Cardiac fibroblast (primary cell): ENCODE results near the gene LGALS7.
"Not testable (repeated sequence)": the region's sequence is repeated elsewhere in the genome, so short reads cannot be mapped to it uniquely, and the experiment has no call there.

Experiments used
- DNase-seq, 2 donors: peaks; one replicate each; pipeline versions ENCODE4 v3.0.0 to v3.0.0-alpha.2; 2010; ENCODE audit warnings: low read depth in 2 of 2
- H3K4me3 ChIP-seq, 2 donors: replicated peaks in 1 of 2; 1 replicate in 1 of 2; 2 replicates in 1 of 2; pipeline ENCODE4 v1.5.1; 2011; ENCODE audit warnings: low read depth in 2 of 2, low read length in 2 of 2, mild to moderate bottlenecking in 2 of 2, moderate library complexity in 1 of 2
- TF ChIP-seq, protein P1 (sequence below): IDR thresholded peaks from one replicate; pipeline ENCODE4 v1.5.1; 2011; ENCODE audit warnings: low read depth, mild to moderate bottlenecking, low read length, inconsistent platforms

LGALS7 gene

DNA sequence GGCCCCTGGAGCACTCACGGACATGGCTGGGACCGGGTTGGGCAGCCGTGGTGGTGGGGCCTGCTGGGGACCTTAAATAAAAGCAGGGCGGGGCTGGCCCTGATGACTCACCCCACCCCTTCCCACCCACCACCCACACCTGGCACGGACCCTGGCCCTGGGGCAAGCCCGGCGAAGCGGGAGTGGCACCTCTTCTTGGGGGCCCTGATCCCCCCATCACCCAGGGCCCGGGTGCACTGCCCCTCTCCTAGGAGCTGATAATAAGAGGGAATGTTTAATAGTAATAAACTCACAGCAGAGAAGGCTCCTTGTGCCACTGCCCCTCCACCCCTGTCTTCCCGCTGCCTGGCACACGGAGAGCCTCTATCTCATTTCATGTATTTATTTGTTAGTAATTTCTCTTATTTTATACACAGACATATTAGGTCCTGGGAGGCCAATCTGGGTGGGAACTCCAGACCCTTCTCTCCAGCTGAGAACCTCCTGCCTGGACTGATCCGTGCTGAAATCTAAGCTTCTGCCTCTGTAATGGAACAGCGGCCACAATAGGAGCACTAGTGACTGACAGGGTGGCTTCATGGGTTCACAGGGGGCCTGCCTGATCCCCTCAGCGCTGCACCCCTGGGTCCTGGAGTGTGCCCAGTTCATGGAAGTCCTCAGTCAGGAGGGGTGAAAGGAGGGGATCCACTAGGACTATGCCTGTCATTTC, at the start of gene LGALS7:
Gene LGALS7 (minus strand): TSS at position 49 of the 709 bp plus-strand sequence. CDS start 25 bp downstream, at position 24.
- no peak within 1 kb of the TSS for H3K4me3 ChIP-seq
- TF ChIP-seq, protein P1, sequence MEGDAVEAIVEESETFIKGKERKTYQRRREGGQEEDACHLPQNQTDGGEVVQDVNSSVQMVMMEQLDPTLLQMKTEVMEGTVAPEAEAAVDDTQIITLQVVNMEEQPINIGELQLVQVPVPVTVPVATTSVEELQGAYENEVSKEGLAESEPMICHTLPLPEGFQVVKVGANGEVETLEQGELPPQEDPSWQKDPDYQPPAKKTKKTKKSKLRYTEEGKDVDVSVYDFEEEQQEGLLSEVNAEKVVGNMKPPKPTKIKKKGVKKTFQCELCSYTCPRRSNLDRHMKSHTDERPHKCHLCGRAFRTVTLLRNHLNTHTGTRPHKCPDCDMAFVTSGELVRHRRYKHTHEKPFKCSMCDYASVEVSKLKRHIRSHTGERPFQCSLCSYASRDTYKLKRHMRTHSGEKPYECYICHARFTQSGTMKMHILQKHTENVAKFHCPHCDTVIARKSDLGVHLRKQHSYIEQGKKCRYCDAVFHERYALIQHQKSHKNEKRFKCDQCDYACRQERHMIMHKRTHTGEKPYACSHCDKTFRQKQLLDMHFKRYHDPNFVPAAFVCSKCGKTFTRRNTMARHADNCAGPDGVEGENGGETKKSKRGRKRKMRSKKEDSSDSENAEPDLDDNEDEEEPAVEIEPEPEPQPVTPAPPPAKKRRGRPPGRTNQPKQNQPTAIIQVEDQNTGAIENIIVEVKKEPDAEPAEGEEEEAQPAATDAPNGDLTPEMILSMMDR, result no peak
- DNase-seq, result no peak

DNA sequence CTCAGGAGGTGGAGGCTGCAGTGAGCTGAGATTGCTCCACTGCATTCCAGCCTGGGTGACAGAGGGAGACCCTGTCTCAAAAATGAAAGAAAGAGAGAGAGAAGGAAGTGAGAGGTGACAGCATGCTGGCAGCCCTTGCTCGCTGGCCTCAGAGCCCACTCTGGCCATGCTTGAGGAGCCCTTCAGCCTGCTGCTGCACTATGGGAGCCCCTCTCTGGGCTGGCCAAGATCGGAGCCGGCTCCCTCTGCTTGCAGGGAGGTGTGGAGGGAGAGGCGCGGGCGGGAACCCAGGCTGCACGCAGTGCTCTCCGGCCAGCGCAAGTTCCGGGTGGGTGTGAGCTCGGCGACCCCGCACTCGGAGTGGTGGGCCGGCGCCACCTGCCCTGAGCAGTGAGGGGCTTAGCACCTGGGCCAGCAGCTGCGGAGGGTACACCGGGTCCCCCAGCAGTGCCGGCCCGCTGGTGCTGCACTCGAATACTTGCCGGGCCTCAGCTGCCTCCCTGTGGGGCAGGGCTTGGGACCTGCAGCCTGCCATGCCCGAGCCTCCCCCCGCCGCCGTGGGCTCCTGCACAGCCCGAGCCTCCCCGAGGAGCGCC, 48.0 kb upstream of the LGALS7 start:
- DNase-seq, H3K4me3 ChIP-seq: not testable (repeated sequence)

DNA sequence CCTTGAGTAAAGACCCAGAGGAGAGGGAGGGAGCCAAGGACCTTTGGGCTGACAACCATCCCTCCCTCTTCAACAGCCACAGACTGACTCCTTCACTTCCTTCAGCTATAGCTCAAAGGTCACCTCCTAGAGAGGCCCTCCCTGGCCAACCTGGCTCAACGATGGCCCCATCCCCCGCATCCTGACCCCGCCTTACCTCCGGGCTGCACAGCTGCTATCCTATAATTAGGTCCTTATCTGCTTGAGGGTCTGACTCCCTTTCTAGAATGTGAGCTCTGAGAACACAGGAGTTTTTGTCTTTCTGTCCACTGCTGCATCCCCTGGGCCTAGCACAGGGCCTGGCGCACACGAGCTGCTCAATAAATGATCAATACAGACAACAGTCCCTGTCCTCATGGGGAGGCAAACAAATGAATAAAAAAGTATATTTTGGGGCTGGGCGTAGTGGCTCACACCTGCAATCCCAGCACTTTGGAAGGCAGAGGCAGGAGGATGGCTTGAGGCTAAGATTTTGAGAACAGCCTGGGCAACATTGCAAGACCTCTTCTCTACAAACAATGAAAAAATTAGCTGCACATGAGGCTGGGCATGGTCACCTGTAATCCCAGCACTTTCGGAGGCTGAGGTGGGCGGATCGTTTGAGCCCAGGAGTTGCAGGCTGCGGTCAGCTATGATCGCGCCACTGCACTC, 46.1 kb upstream of the LGALS7 start:
- H3K4me3 ChIP-seq, result no peak overlapping the region
- DNase-seq, result no peak

DNA sequence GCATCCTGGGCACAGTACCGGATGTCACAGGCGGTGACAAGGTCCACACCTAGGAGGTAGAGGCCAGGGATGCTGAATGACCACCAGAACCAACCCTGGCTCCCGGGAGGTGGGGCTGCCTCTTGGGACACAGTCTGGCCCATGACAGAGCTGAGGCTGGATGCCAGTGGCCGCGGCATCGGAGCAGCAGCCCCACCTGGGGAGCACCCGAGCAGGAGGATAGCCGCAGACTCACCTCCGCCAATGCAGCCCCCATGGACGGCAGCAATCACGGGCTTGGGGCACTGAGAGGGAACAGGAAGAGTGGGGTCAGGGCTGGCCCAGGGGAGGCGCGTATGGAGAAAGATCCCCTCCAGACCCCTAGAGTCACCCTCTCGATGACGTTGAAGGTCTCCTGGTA, 43.8 kb upstream of the LGALS7 start:
- TF ChIP-seq, protein P1, result no peak
- no peak for DNase-seq
- H3K4me3 ChIP-seq, result no peak overlapping the region

More for the DNA sequence above, 46.1 kb upstream of the LGALS7 start:
- TF ChIP-seq, protein P1, result no peak

DNA sequence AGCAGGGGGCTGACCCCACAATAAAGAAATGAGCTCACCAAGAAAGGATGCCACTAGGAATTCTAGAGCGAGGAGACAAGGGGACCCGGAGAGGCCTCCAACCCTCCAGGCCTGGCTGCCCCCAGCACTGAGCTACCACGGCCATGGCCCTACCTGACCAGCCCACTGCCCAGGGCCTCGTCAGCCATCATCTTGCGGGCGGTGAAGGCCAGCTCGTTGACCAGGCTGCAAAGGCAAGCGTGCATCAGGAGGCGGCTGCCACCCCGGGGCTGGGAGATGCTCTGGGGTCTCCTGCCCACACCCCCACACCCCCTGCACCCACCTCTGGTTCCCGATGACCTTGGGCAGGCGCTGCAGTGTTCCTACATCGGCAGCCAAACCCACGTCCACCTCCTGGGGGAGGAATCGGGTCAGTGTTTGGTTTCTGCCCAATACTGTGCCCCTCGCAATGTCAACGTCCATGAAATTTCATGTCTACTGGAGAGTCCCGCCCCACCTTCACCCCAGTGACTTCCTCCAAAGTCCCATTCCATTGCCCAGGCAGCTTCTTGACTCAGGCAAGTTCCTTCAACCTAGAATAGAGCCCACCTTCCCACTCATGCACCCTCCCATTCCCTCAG, 42.9 kb upstream of the LGALS7 start:
- DNase-seq, result no peak
- TF ChIP-seq, protein P1, result no peak
- no peak overlapping the region for H3K4me3 ChIP-seq

DNA sequence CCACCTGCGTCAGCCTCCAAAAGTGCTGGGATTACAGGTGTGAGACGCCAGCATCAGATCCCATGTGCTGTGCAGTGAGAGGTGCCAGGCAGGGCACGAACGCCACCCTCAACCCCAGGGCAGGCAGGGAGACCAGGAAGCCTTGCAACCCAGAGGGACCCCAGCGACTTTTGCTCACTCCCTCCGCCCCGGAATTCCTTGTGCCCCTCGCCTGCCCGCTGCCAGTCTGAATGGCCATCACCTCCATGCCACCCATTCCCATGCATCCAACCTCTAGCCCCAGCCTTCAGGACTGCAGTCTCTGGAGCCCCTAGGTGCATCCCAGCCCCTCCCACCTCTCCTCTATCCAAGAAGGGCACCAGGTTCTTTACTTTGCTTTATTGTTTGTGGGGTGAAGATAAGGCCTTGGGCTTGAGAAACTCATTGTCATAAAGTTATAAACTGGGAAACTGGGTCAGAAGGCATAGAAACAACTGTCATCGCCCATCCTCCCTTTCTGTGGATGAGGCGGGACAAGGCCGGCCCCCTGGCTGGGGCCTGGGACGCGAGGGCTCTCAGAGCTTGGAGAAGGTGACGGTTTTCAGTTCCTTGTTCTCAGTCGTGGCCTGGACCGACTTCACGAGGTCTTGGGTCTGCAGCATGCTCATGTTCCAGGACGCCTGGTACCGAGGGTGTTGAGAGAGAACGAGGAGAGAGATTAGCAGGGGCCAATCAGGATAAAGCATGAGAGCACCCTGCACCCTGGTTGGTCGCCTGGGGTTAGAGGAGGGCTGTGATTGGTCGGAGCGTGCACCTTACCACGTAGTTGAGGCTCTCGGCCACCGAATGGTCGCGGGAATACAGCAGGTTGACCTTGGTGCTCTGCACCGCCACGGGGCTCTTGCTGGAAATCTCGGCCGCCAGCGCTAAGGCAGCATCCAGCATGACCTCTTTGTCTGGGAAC, 42.0 kb upstream of the LGALS7 start:
- TF ChIP-seq, protein P1, result no peak
- no peak for DNase-seq
- H3K4me3 ChIP-seq, result no peak overlapping the region

DNA sequence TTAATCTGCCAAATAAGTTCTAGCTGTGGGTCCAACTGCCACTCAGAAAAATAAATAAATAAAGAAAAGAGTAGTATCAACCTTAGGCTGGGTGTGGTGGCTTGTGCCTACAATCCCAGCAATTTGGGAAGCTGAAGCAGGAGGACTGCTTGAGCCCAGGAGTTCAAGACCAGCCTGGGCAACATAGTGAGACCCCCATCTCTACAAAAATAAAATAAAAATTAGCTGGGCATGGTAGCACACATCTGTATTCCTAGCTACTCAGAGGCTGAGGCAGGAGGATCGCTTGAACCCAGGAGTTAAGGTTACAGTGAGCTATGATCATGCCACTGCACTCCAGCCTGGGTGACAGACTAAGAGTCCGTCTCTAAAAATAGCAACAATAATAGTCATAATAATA, 40.6 kb upstream of the LGALS7 start:
- DNase-seq, H3K4me3 ChIP-seq: not testable (repeated sequence)
